HCT116 (cell line): ENCODE data around the gene ZNF462. TPM values are rescaled to one million over a fixed set of nuclear protein-coding genes. Genes with fewer than 3 reads are reported as not detected.

Experiments
- ATAC-seq: fragments of 200-7000 bp; cut with Tn5 transposase; 2 replicates; pipeline ENCODE4 v1.9.1; 2020; ENCODE audit warnings: mild to moderate bottlenecking, moderate library complexity
- BruUV-seq: library from RNA; stranded (reverse); fragments of 400-500 nt; replicated peaks from 2 replicates; lab custom pipeline; 2021; lab: Mats Ljungman, UMichigan
- CTCF ChIA-PET: fragments of 300-600 bp; sonication (Branson Sonifier 250); formaldehyde crosslinking; loops from one replicate; lab custom pipeline; 2021; ENCODE audit warnings: antibody characterized with exemption; lab: Charles Lee
- POLR2A ChIA-PET: fragments of 300-600, 350-600 bp; sonication (Branson Sonifier 250); formaldehyde crosslinking; loops from one replicate; lab custom pipeline; 2021; ENCODE audit warnings: antibody characterized with exemption; lab: Charles Lee
- RAD21 ChIA-PET, 2 experiments: fragments of 300-600 bp; sonication (Branson Sonifier 250); formaldehyde crosslinking; loops; one replicate each; lab custom pipeline; 2023; ENCODE audit warnings: low total read pairs in 2 of 2; ENCODE audit not compliant: uncharacterized antibody in 2 of 2, unreplicated experiment in 2 of 2, low non-redundant PET in 1 of 2; lab: Charles Lee
- DNase-seq: peaks from one replicate; pipeline ENCODE4 v3.0.0-alpha.2; 2010; ENCODE audit warnings: low read depth, low spot score
- H2AFZ ChIP-seq: fragments of 200-600 bp; shearing (Covaris generic), sonication (generic); 2 replicates; pipeline ENCODE4 v1.6.1; 2017; ENCODE audit warnings: low read depth, mixed run types, mixed read lengths, antibody characterized with exemption, low read length; ENCODE audit not compliant: poor library complexity, severe bottlenecking
- H3K27ac ChIP-seq: 2 replicates; pipeline ENCODE4 v1.5.1; 2012; ENCODE audit warnings: low read depth, low read length
- H3K27me3 ChIP-seq: fragments of 200-600 bp; sonication (generic); 2 replicates; pipeline ENCODE4 v1.6.1; 2016; ENCODE audit warnings: mixed run types, low read length, mixed read lengths; ENCODE audit not compliant: insufficient read depth
- H3K36me3 ChIP-seq, 2 experiments: fragments of 200-500 bp in 1 of 2; fragments of 200-600 bp in 1 of 2; sonication (Bioruptor generic) in 1 of 2; sonication (generic) in 1 of 2; 2 replicates each; pipeline versions ENCODE4 v1.5.1 to v1.6.1; 2014 to 2016; ENCODE audit warnings: low read length in 2 of 2, inconsistent platforms in 1 of 2, mixed read lengths in 1 of 2, mixed run types in 1 of 2; ENCODE audit not compliant: insufficient read depth in 2 of 2, control insufficient read depth in 1 of 2
- H3K4me1 ChIP-seq, 2 experiments: fragments of 200-600 bp in 1 of 2; sonication (generic) in 1 of 2; 2 replicates each; pipeline versions ENCODE4 v1.5.1 to v1.6.1; 2012 to 2017; ENCODE audit warnings: low read length in 2 of 2, inconsistent platforms in 1 of 2, mild to moderate bottlenecking in 1 of 2, mixed read lengths in 1 of 2, mixed run types in 1 of 2, moderate library complexity in 1 of 2; ENCODE audit not compliant: insufficient read depth in 2 of 2, control insufficient read depth in 1 of 2
- H3K4me2 ChIP-seq: fragments of 200-600 bp; sonication (generic); 2 replicates; pipeline ENCODE4 v1.6.1; 2017; ENCODE audit warnings: mixed run types, low read length, mixed read lengths
- H3K4me3 ChIP-seq, 2 experiments: fragments of 200-600 bp in 1 of 2; sonication (generic) in 1 of 2; replicated peaks in 1 of 2; 2 replicates each; pipeline ENCODE4 v1.5.1; 2011 to 2016; ENCODE audit warnings: low read length in 2 of 2, control low read depth in 1 of 2, low read depth in 1 of 2, mild to moderate bottlenecking in 1 of 2, mixed read lengths in 1 of 2, mixed run types in 1 of 2
- H3K79me2 ChIP-seq: fragments of 200-600 bp; sonication (generic); 2 replicates; pipeline ENCODE4 v1.6.1; 2017; ENCODE audit warnings: mild to moderate bottlenecking, mixed run types, low read length, moderate library complexity, mixed read lengths; ENCODE audit not compliant: insufficient read depth
- H3K9ac ChIP-seq: fragments of 200-600 bp; sonication (generic); 2 replicates; pipeline ENCODE4 v1.6.1; 2016; ENCODE audit warnings: low read length, mixed read lengths
- H3K9me2 ChIP-seq: fragments of 200-600 bp; sonication (generic), shearing (Covaris generic); 2 replicates; pipeline ENCODE4 v1.6.1; 2017; ENCODE audit warnings: mixed run types, mild to moderate bottlenecking, moderate library complexity; ENCODE audit not compliant: insufficient read depth
- H3K9me3 ChIP-seq, 2 experiments: fragments of 200-500 bp in 1 of 2; fragments of 200-600 bp in 1 of 2; sonication (Bioruptor generic) in 1 of 2; sonication (generic) in 1 of 2; 2 replicates each; pipeline ENCODE4 v1.6.1; 2014 to 2017; ENCODE audit warnings: low read length in 2 of 2, mixed read lengths in 2 of 2, inconsistent platforms in 1 of 2, low read depth in 1 of 2, mild to moderate bottlenecking in 1 of 2, mixed run types in 1 of 2, moderate library complexity in 1 of 2; ENCODE audit not compliant: control insufficient read depth in 1 of 2, insufficient read depth in 1 of 2
- H4K20me1 ChIP-seq: fragments of 200-600 bp; sonication (generic), shearing (Covaris generic); 2 replicates; pipeline ENCODE4 v1.6.1; 2017; ENCODE audit warnings: mixed run types, mild to moderate bottlenecking, moderate library complexity; ENCODE audit not compliant: insufficient read depth
- ATF3 ChIP-seq: IDR thresholded peaks from 2 replicates; pipeline ENCODE4 v1.6.1; 2012
- CBX3 ChIP-seq: IDR thresholded peaks from 2 replicates; pipeline ENCODE4 v1.6.1; 2012; ENCODE audit warnings: low read depth
- CEBPB ChIP-seq: IDR thresholded peaks from 2 replicates; pipeline ENCODE4 v1.6.1; 2012; ENCODE audit warnings: low read depth
- CTCF ChIP-seq, 3 experiments: fragments of 200-600 bp in 1 of 3; sonication (generic) in 1 of 3; IDR thresholded peaks in 2 of 3; conservative IDR thresholded peaks in 1 of 3; 2 replicates each; pipeline ENCODE4 v1.5.1; 2012 to 2017; ENCODE audit warnings: low read depth in 2 of 3, low read length in 2 of 3, antibody characterized with exemption in 1 of 3, borderline replicate concordance in 1 of 3, control low read depth in 1 of 3, mild to moderate bottlenecking in 1 of 3, mixed read lengths in 1 of 3, mixed run types in 1 of 3, moderate library complexity in 1 of 3; ENCODE audit not compliant: insufficient read depth in 1 of 3
- EGR1 ChIP-seq: IDR thresholded peaks from 2 replicates; pipeline ENCODE4 v1.6.1; 2012; ENCODE audit warnings: low read depth
- EZH2 ChIP-seq: fragments of 200-600 bp; sonication (generic); IDR thresholded peaks from 2 replicates; pipeline ENCODE4 v1.6.1; 2017; ENCODE audit warnings: antibody characterized with exemption, mixed run types
- FOSL1 ChIP-seq: IDR thresholded peaks from 2 replicates; pipeline ENCODE4 v1.6.1; 2012; ENCODE audit warnings: low read depth
- JUND ChIP-seq: IDR thresholded peaks from 2 replicates; pipeline ENCODE4 v1.6.1; 2012
- POLR2A ChIP-seq: IDR thresholded peaks from 2 replicates; pipeline ENCODE4 v1.7.0; 2011; ENCODE audit warnings: borderline replicate concordance; ENCODE audit not compliant: insufficient read depth, insufficient read length; ENCODE audit errors: extremely low read depth
- POLR2AphosphoS5 ChIP-seq: IDR thresholded peaks from 2 replicates; pipeline ENCODE4 v1.6.1; 2011; ENCODE audit warnings: mild to moderate bottlenecking, low read depth, low read length, moderate library complexity
- RAD21 ChIP-seq: IDR thresholded peaks from 2 replicates; pipeline ENCODE4 v1.6.1; 2012; ENCODE audit warnings: low read depth, mild to moderate bottlenecking
- REST ChIP-seq: IDR thresholded peaks from 2 replicates; pipeline ENCODE4 v1.6.1; 2012; ENCODE audit warnings: low read depth
- SIN3A ChIP-seq: IDR thresholded peaks from 2 replicates; pipeline ENCODE4 v1.6.1; 2012; ENCODE audit warnings: low read depth
- SP1 ChIP-seq: IDR thresholded peaks from 2 replicates; pipeline ENCODE4 v1.6.1; 2012; ENCODE audit warnings: low read depth
- SRF ChIP-seq: IDR thresholded peaks from 2 replicates; pipeline ENCODE4 v1.6.1; 2012; ENCODE audit warnings: low read depth
- TCF7L2 ChIP-seq: IDR thresholded peaks from 2 replicates; pipeline ENCODE4 v1.7.0; 2011; ENCODE audit warnings: borderline replicate concordance, inconsistent platforms; ENCODE audit not compliant: insufficient read depth, insufficient read length; ENCODE audit errors: extremely low read depth
- YY1 ChIP-seq: IDR thresholded peaks from 2 replicates; pipeline ENCODE4 v1.6.1; 2011; ENCODE audit warnings: low read length, low read depth, moderate library complexity, mild to moderate bottlenecking; ENCODE audit not compliant: insufficient replicate concordance; ENCODE audit errors: extremely low read depth
- ZBTB33 ChIP-seq: IDR thresholded peaks from 2 replicates; pipeline ENCODE4 v1.6.1; 2011; ENCODE audit warnings: mild to moderate bottlenecking, low read length, moderate library complexity; ENCODE audit not compliant: insufficient replicate concordance; ENCODE audit errors: extremely low read depth
- ZFX ChIP-seq: fragments of 450-650 bp; IDR thresholded peaks from 2 replicates; pipeline ENCODE4 v1.6.1; 2017
- ZNF274 ChIP-seq: fragments of 200-500 bp; sonication (Bioruptor generic); IDR thresholded peaks from 2 replicates; pipeline ENCODE4 v1.6.1; 2014; ENCODE audit warnings: mild to moderate bottlenecking, low read depth, low read length, inconsistent platforms
- intact Hi-C: fragments of 100-400 bp; cut with micrococcal nuclease; formaldehyde crosslinking; loops from 2 replicates; pipeline ENCODE4 v1.10.0; 2022
- total RNA-seq: library from RNA; stranded (reverse); gene quantifications from one replicate; pipeline ENCODE4 v1.2.1, GENCODE V29; 2021; ENCODE audit not compliant: unreplicated experiment
- TF ChIP-seq, protein P1 (sequence below): IDR thresholded peaks from 2 replicates; pipeline ENCODE4 v1.6.1; 2012

The ZNF462 gene
- total RNA-seq, 1 experiment from 2014 or later: 18.1 TPM

GRCh38 chr9:106892632-106893031 lies 29.7 kb downstream of the ZNF462 start:
- Histone ChIP-seq H4K20me1 (no peaks in the 10 kb centered on the region), H3K4me1 (peaks cover 20 to 38% of the 10 kb centered on the region in 2 experiments), H3K79me2 (peaks cover 16% of the 10 kb centered on the region), H3K9me2 (no peaks in the 10 kb centered on the region), H2AFZ (no peak overlapping the region), H3K27me3 (no peaks in the 10 kb centered on the region), H3K36me3 (no peaks in the 10 kb centered on the region), H3K9ac (peak overlapping the region; percentile 42), H3K4me2 (peak overlapping the region; percentile 69), H3K27ac (peak overlapping the region; percentile 68; the same call in 1 of the 2 replicates), H3K9me3 (no peaks in the 10 kb centered on the region), H3K4me3 (peak overlapping the region in 1 of 2 experiments; percentile 20; a peak in 2 of 4 replicates)
- BruUV-seq: no TSS peak
- POLR2A ChIA-PET: no interaction called here
- intact Hi-C loops: no loop called here
- peak; percentile 99 for ATAC-seq
- DNase-seq: peak; percentile 89
- RAD21 ChIA-PET: no interaction called here
- CTCF ChIA-PET: no interaction called here
- TF ChIP-seq JUND (peak; percentile 89), EGR1 (no peak), ZNF274 (no peak), CTCF (IDR thresholded peaks at IDR 0.05 in 2 of 3, conservative IDR thresholded peaks at IDR 0.05 in 1 of 3; ENCODE audit: borderline replicate concordance in 1 of 3, insufficient read depth in 1 of 3, low read depth in 2 of 3, low read length in 2 of 3) (no peak), ATF3 (peak; percentile 80; the same call in 1 of the 2 replicates), ZBTB33 (no peak), SIN3A (peak; percentile 80; the same call in 1 of the 2 replicates), FOSL1 (peak; percentile 83), ZFX (no peak), SP1 (peak; percentile 59; the same call in 1 of the 2 replicates), EZH2 (no peak), YY1 (peak; percentile 48), TCF7L2 (no peak), POLR2A (no peak), CBX3 (peak; percentile 75), REST (no peak), POLR2AphosphoS5 (peak; percentile 45; the same call in 1 of the 2 replicates), CEBPB (peak; percentile 69), SRF (no peak), RAD21 (peak; percentile 17; the same call in 1 of the 2 replicates)
- TF ChIP-seq, protein P1, sequence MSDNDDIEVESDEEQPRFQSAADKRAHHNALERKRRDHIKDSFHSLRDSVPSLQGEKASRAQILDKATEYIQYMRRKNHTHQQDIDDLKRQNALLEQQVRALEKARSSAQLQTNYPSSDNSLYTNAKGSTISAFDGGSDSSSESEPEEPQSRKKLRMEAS: peak; percentile 55
